GM10266 (cell line): ENCODE data around the gene TMEM131.

Experiments used
- DNase-seq: peaks from one replicate; pipeline ENCODE4 v3.0.0; 2012; ENCODE audit errors: extremely low spot score
- CTCF ChIP-seq: IDR thresholded peaks from 2 replicates; pipeline ENCODE4 v1.5.1; 2012; ENCODE audit warnings: mild to moderate bottlenecking, low read depth; ENCODE audit not compliant: control insufficient read depth, insufficient read depth; ENCODE audit errors: missing control alignments

Gene TMEM131

GRCh38 chr2:97788986-97789644 lies 206.6 kb downstream of the TMEM131 start:
- no peak for TF ChIP-seq CTCF
- DNase-seq = no peak

- no peak for DNase-seq
- TF ChIP-seq CTCF = no peak
These were observed 209.9 kb downstream of the TMEM131 start for GRCh38 chr2:97785818-97786217.

GRCh38 chr2:97784953-97785352 lies 210.8 kb downstream of the TMEM131 start:
- TF ChIP-seq CTCF = no peak

GRCh38 chr2:97781981-97782380 lies 213.8 kb downstream of the TMEM131 start:
- TF ChIP-seq CTCF = no peak
- DNase-seq = no peak

More at GRCh38 chr2:97784953-97785352, 210.8 kb downstream of the TMEM131 start:
- no peak for DNase-seq

GRCh38 chr2:97779141-97779540 lies 216.6 kb downstream of the TMEM131 start:
- TF ChIP-seq CTCF = no peak
- DNase-seq = no peak

- DNase-seq = no peak
- TF ChIP-seq CTCF = no peak
These were observed 220.7 kb downstream of the TMEM131 start for GRCh38 chr2:97775074-97775473.

GRCh38 chr2:97774425-97774824 lies 221.3 kb downstream of the TMEM131 start:
- no peak for DNase-seq
- TF ChIP-seq CTCF = peak; percentile 40
